Hepatocyte (in vitro differentiated cells): ENCODE results near the gene DYNC2LI1. TPM values are rescaled to one million over a fixed set of nuclear protein-coding genes. Genes with fewer than 3 reads are reported as not detected.

ENCODE experiments used
- DNase-seq: peaks from one replicate; pipeline ENCODE4 v3.0.0-alpha.2; 2016; ENCODE audit warnings: low spot score
- H2AFZ ChIP-seq: fragments of 200-600 bp; sonication (generic); 2 replicates; pipeline ENCODE4 v1.6.0; 2016; ENCODE audit warnings: antibody characterized with exemption, mild to moderate bottlenecking
- H3K27ac ChIP-seq: fragments of 200-600 bp; sonication (generic); 2 replicates; pipeline ENCODE4 v1.5.1; 2016; ENCODE audit warnings: mild to moderate bottlenecking
- H3K27me3 ChIP-seq: fragments of 200-600 bp; sonication (generic); 2 replicates; pipeline ENCODE4 v1.6.1; 2016
- H3K36me3 ChIP-seq: fragments of 200-600 bp; sonication (generic); replicated peaks from 2 replicates; pipeline ENCODE4 v1.5.1; 2016; ENCODE audit warnings: low read depth; ENCODE audit not compliant: insufficient read depth
- H3K4me1 ChIP-seq: fragments of 200-600 bp; sonication (generic); 2 replicates; pipeline ENCODE4 v1.5.1; 2016; ENCODE audit warnings: mild to moderate bottlenecking, moderate library complexity; ENCODE audit not compliant: insufficient read depth
- H3K4me2 ChIP-seq: fragments of 200-600 bp; sonication (generic); 2 replicates; pipeline ENCODE4 v1.6.0; 2016
- H3K4me3 ChIP-seq: fragments of 200-600 bp; sonication (generic); 2 replicates; pipeline ENCODE4 v1.5.1; 2016; ENCODE audit warnings: mild to moderate bottlenecking
- H3K79me2 ChIP-seq: fragments of 200-600 bp; sonication (generic); 2 replicates; pipeline ENCODE4 v1.6.0; 2017; ENCODE audit warnings: mild to moderate bottlenecking
- H3K9me2 ChIP-seq: fragments of 200-600 bp; sonication (generic); replicated peaks from 2 replicates; pipeline ENCODE4 v1.6.0; 2017; ENCODE audit warnings: mild to moderate bottlenecking; ENCODE audit not compliant: insufficient read depth
- H3K9me3 ChIP-seq: fragments of 200-600 bp; sonication (generic); 2 replicates; pipeline ENCODE4 v1.5.1; 2016; ENCODE audit warnings: low read depth, mild to moderate bottlenecking
- H4K20me1 ChIP-seq: fragments of 200-600 bp; sonication (generic); 2 replicates; pipeline ENCODE4 v1.6.0; 2016; ENCODE audit warnings: mild to moderate bottlenecking; ENCODE audit not compliant: insufficient read depth, poor library complexity, severe bottlenecking
- EZH2 ChIP-seq: fragments of 200-600 bp; sonication (generic); IDR thresholded peaks from 2 replicates; pipeline ENCODE4 v1.6.1; 2016; ENCODE audit warnings: antibody characterized with exemption, mild to moderate bottlenecking, borderline replicate concordance
- EZH2phosphoT487 ChIP-seq: fragments of 200-600 bp; sonication (generic); IDR thresholded peaks from one replicate; pipeline ENCODE4 v1.6.1; 2018; ENCODE audit warnings: antibody characterized with exemption, mild to moderate bottlenecking, low read depth, moderate library complexity; ENCODE audit not compliant: unreplicated experiment, severe bottlenecking
- WGBS: methylation state at CpG from one replicate; pipeline ENCODE4 v1.1.6; 2016; ENCODE audit warnings: low lambda C conversion rate; ENCODE audit errors: missing lambda C conversion rate; 5-methylcytosine and 5-hydroxymethylcytosine counted together
- polyA plus RNA-seq: library from polyadenylated mRNA; unstranded; fragments of >200 nt; fragmentation: Nextera tagmentation; extraction: Ambion mirVana; gene quantifications from 2 replicates; pipeline ENCODE4 v1.2.1, GENCODE V29; 2016
- small RNA-seq: library from RNA; depleted of rRNA; stranded (forward); fragments of <200 nt; gene quantifications from one replicate; pipeline ENCODE3, GENCODE V24; 2014
- total RNA-seq: library from RNA; depleted of rRNA; stranded (reverse); fragments of >200 nt; gene quantifications from 2 replicates; pipeline ENCODE4 v1.2.3, GENCODE V29; 2014
- TF ChIP-seq, protein P1 (sequence below): fragments of 200-600 bp; sonication (generic); IDR thresholded peaks from 2 replicates; pipeline ENCODE4 v1.5.1; 2016; ENCODE audit warnings: antibody characterized with exemption, mild to moderate bottlenecking; ENCODE audit not compliant: poor library complexity

Gene DYNC2LI1
- total and polyA plus RNA-seq, 2 experiments from 2014 or later, result 22.7 to 40.4 TPM

DNA sequence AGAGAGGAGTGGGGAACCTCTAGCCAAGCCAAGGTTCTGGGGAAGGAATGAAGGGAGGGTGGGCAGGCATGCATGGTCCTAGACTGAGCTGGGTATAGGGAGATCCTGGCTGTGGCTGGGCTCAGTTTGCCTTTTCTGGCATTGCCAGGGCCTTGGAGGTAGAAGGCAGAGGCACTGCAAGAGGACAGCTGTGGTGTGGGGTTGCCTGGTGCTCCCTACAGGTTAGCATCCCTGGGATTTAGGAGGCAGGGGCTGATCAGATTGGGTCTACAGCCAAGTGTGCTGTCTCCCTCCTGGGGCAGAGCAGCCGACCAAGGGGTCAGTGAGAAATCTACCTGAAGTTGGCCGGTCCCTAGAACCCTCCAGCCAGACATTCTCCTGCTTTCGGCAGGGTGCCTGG, 80.8 kb downstream of the DYNC2LI1 start:
- Histone ChIP-seq H3K27ac (no peak overlapping the region), H3K27me3 (peaks cover 46% of the 10 kb centered on the region), H2AFZ (no peak overlapping the region), H3K4me1 (no peaks in the 10 kb centered on the region), H3K4me3 (no peak overlapping the region), H3K36me3 (no peaks in the 10 kb centered on the region), H4K20me1 (no peaks in the 10 kb centered on the region), H3K79me2 (no peaks in the 10 kb centered on the region), H3K4me2 (no peak overlapping the region), H3K9me3 (no peaks in the 10 kb centered on the region), H3K9me2 (no peaks in the 10 kb centered on the region)
- 93% methylated on average over 3 of the region's 3 CpGs for WGBS
- TF ChIP-seq EZH2 (no peak), EZH2phosphoT487 (no peak)
- TF ChIP-seq, protein P1, sequence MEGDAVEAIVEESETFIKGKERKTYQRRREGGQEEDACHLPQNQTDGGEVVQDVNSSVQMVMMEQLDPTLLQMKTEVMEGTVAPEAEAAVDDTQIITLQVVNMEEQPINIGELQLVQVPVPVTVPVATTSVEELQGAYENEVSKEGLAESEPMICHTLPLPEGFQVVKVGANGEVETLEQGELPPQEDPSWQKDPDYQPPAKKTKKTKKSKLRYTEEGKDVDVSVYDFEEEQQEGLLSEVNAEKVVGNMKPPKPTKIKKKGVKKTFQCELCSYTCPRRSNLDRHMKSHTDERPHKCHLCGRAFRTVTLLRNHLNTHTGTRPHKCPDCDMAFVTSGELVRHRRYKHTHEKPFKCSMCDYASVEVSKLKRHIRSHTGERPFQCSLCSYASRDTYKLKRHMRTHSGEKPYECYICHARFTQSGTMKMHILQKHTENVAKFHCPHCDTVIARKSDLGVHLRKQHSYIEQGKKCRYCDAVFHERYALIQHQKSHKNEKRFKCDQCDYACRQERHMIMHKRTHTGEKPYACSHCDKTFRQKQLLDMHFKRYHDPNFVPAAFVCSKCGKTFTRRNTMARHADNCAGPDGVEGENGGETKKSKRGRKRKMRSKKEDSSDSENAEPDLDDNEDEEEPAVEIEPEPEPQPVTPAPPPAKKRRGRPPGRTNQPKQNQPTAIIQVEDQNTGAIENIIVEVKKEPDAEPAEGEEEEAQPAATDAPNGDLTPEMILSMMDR, result no peak
- DNase-seq, result no peak

DNA sequence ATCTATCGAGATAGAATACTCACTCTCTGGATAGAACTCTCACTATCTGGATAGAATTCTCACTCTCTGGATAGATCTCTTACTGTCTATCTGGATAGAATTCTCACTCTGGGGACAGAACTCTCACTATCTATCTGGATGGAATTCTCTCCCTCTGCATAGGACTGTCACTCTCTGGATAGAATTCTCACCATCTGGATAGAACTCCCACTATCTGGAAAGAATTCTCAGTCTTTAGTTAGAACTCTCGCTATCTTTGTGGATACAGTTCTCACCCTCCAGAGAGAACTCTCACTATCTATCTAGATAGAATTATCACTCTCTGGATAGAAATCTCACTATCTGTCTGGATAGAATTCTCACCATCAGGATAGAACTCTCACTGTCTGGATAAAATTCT, 81.5 kb downstream of the DYNC2LI1 start:
- Histone ChIP-seq H3K27me3 (peaks cover 52% of the 10 kb centered on the region), H4K20me1 (no peaks in the 10 kb centered on the region), H3K9me2 (no peaks in the 10 kb centered on the region), H3K4me1 (no peaks in the 10 kb centered on the region), H3K36me3 (no peaks in the 10 kb centered on the region), H3K9me3 (no peaks in the 10 kb centered on the region), H3K4me2 (no peak overlapping the region), H3K4me3 (no peak overlapping the region), H3K79me2 (no peaks in the 10 kb centered on the region), H2AFZ (no peak overlapping the region), H3K27ac (no peak overlapping the region)
- no peak for DNase-seq
- 89% methylated on average over 2 of the region's 2 CpGs for WGBS
- TF ChIP-seq EZH2 (no peak), EZH2phosphoT487 (no peak)
- TF ChIP-seq, protein P1, result no peak

Small RNAs within 50 kb of the gene (small RNA-seq; reads per million reads assigned to genes)
- gene RN7SKP66, result not detected

Other genes starting within 250 kb of the DYNC2LI1 start
- gene THADA, start 178.0 kb upstream of the DYNC2LI1 start, total RNA-seq, result 18.8 and 19.8 TPM in 2 replicates
- 10.8 and 14.4 TPM in 2 replicates for gene THADA, start 178.0 kb upstream of the DYNC2LI1 start, polyA plus RNA-seq
- 3.6 and 5.1 TPM in 2 replicates for gene PLEKHH2, start 136.8 kb upstream of the DYNC2LI1 start, total RNA-seq
- gene PLEKHH2, start 136.8 kb upstream of the DYNC2LI1 start, polyA plus RNA-seq, result 2.2 and 3.3 TPM in 2 replicates
- gene C1GALT1C1L, start 97.6 kb upstream of the DYNC2LI1 start, total RNA-seq, result 0.30 TPM in 1 of 2 replicates, not detected in the other
- gene C1GALT1C1L, start 97.6 kb upstream of the DYNC2LI1 start, polyA plus RNA-seq, result not detected in 2 replicates
- 3.8 and 5.4 TPM in 2 replicates for gene ABCG5, start 64.8 kb downstream of the DYNC2LI1 start, total RNA-seq
- 1.8 and 5.4 TPM in 2 replicates for gene ABCG5, start 64.8 kb downstream of the DYNC2LI1 start, polyA plus RNA-seq
- gene ABCG8, start 64.9 kb downstream of the DYNC2LI1 start, total RNA-seq, result 4.5 and 4.7 TPM in 2 replicates
- 1.8 and 6.5 TPM in 2 replicates for gene ABCG8, start 64.9 kb downstream of the DYNC2LI1 start, polyA plus RNA-seq
- gene LRPPRC, start 221.9 kb downstream of the DYNC2LI1 start, total RNA-seq, result 83.6 and 87.3 TPM in 2 replicates
- gene LRPPRC, start 221.9 kb downstream of the DYNC2LI1 start, polyA plus RNA-seq, result 27.4 and 27.5 TPM in 2 replicates